ENCODE results near the gene OPN1SW.

Gene OPN1SW

GRCh38 chr7:128801667-128802418 lies 26.2 kb upstream of the OPN1SW start:
- H3K9me3 Mint-ChIP-seq = no peaks in the 10 kb centered on the region
- no peak overlapping the region for H3K4me3 Mint-ChIP-seq
- H3K27me3 Mint-ChIP-seq = no peaks in the 10 kb centered on the region
- no peak for ATAC-seq (replicated peaks)
- no peaks in the 10 kb centered on the region for H3K4me1 Mint-ChIP-seq (ENCODE audit: low read depth in 2 of 2)
- no peak for DNase-seq
- no peaks in the 10 kb centered on the region for H3K36me3 Mint-ChIP-seq (ENCODE audit: insufficient read depth)
- H3K27ac Mint-ChIP-seq = no peak overlapping the region

GRCh38 chr7:128801003-128801402 lies 25.4 kb upstream of the OPN1SW start:
- Mint-ChIP-seq H3K9me3 (no peaks in the 10 kb centered on the region), H3K4me1 (ENCODE audit: low read depth in 2 of 2) (no peaks in the 10 kb centered on the region)

GRCh38 chr7:128800567-128800966 lies 25.0 kb upstream of the OPN1SW start:
- no peak overlapping the region for H3K27ac Mint-ChIP-seq
- H3K4me1 Mint-ChIP-seq (ENCODE audit: low read depth in 2 of 2) = no peaks in the 10 kb centered on the region
- H3K4me3 Mint-ChIP-seq = no peak overlapping the region
- no peak for ATAC-seq (replicated peaks)
- no peaks in the 10 kb centered on the region for H3K27me3 Mint-ChIP-seq
- no peaks in the 10 kb centered on the region for H3K9me3 Mint-ChIP-seq
- no peak for DNase-seq
- peaks cover 3% of the 10 kb centered on the region for H3K36me3 Mint-ChIP-seq (ENCODE audit: insufficient read depth)

More at GRCh38 chr7:128801003-128801402, 25.4 kb upstream of the OPN1SW start:
- no peak for ATAC-seq (replicated peaks)
- Mint-ChIP-seq H3K36me3 (ENCODE audit: insufficient read depth) (peaks cover 2% of the 10 kb centered on the region), H3K4me3 (no peak overlapping the region), H3K27me3 (no peaks in the 10 kb centered on the region), H3K27ac (no peak overlapping the region)
- DNase-seq = no peak

GRCh38 chr7:128799451-128799850 lies 23.9 kb upstream of the OPN1SW start:
- ATAC-seq (replicated peaks) = no peak
- Mint-ChIP-seq H3K36me3 (ENCODE audit: insufficient read depth) (peaks cover 3% of the 10 kb centered on the region), H3K27ac (no peak overlapping the region), H3K9me3 (no peaks in the 10 kb centered on the region), H3K4me1 (ENCODE audit: low read depth in 2 of 2) (no peaks in the 10 kb centered on the region), H3K27me3 (no peaks in the 10 kb centered on the region), H3K4me3 (no peak overlapping the region)
- no peak for DNase-seq

GRCh38 chr7:128796327-128796726 lies 20.7 kb upstream of the OPN1SW start:
- ATAC-seq (replicated peaks) (no peak), DNase-seq (no peak)
- peaks cover 3% of the 10 kb centered on the region for H3K36me3 Mint-ChIP-seq (ENCODE audit: insufficient read depth)
- no peak overlapping the region for H3K4me3 Mint-ChIP-seq
- no peaks in the 10 kb centered on the region for H3K9me3 Mint-ChIP-seq
- no peaks in the 10 kb centered on the region for H3K27me3 Mint-ChIP-seq
- no peak overlapping the region for H3K27ac Mint-ChIP-seq
- peaks cover 2 to 3% of the 10 kb centered on the region in 2 donors for H3K4me1 Mint-ChIP-seq (ENCODE audit: low read depth in 2 of 2)

GRCh38 chr7:128795129-128795528 lies 19.5 kb upstream of the OPN1SW start:
- DNase-seq (no peak), ATAC-seq (replicated peaks) (no peak)
- Mint-ChIP-seq H3K4me1 (ENCODE audit: low read depth in 2 of 2) (peaks cover 7% of the 10 kb centered on the region in 2 donors), H3K27ac (peak overlapping the region in 1 of 2 donors; percentile 22), H3K36me3 (ENCODE audit: insufficient read depth) (peaks cover 6% of the 10 kb centered on the region), H3K27me3 (no peaks in the 10 kb centered on the region), H3K9me3 (no peaks in the 10 kb centered on the region), H3K4me3 (no peak overlapping the region)

GRCh38 chr7:128794436-128794835 lies 18.8 kb upstream of the OPN1SW start:
- Mint-ChIP-seq H3K27me3 (no peaks in the 10 kb centered on the region), H3K4me3 (no peak overlapping the region), H3K27ac (peak overlapping the region in 1 of 2 donors; percentile 11), H3K4me1 (ENCODE audit: low read depth in 2 of 2) (peaks cover 7 to 8% of the 10 kb centered on the region in 2 donors), H3K9me3 (no peaks in the 10 kb centered on the region), H3K36me3 (ENCODE audit: insufficient read depth) (peaks cover 6% of the 10 kb centered on the region)
- ATAC-seq (replicated peaks) (no peak), DNase-seq (no peak)

GRCh38 chr7:128794020-128794419 lies 18.4 kb upstream of the OPN1SW start:
- Mint-ChIP-seq H3K9me3 (no peaks in the 10 kb centered on the region), H3K27me3 (no peaks in the 10 kb centered on the region), H3K36me3 (ENCODE audit: insufficient read depth) (peaks cover 6% of the 10 kb centered on the region), H3K4me1 (ENCODE audit: low read depth in 2 of 2) (peaks cover 7 to 8% of the 10 kb centered on the region in 2 donors), H3K27ac (peak overlapping the region in 1 of 2 donors; percentile 11), H3K4me3 (no peak overlapping the region)
- ATAC-seq (replicated peaks) (no peak), DNase-seq (no peak)

- ATAC-seq (replicated peaks) (no peak), DNase-seq (no peak)
- Mint-ChIP-seq H3K27me3 (no peaks in the 10 kb centered on the region), H3K36me3 (ENCODE audit: insufficient read depth) (peaks cover 6% of the 10 kb centered on the region), H3K27ac (no peak overlapping the region), H3K4me3 (peak overlapping the region in 1 of 2 donors; percentile 87), H3K9me3 (no peaks in the 10 kb centered on the region), H3K4me1 (ENCODE audit: low read depth in 2 of 2) (peaks cover 7 to 8% of the 10 kb centered on the region in 2 donors)
Measured at GRCh38 chr7:128793181-128793547, 17.6 kb upstream of the OPN1SW start.

GRCh38 chr7:128792471-128793180 lies 17.0 kb upstream of the OPN1SW start:
- peak overlapping the region in 1 of 2 donors; percentile 49 for H3K27ac Mint-ChIP-seq
- no peak for DNase-seq

GRCh38 chr7:128791972-128792327 lies 16.4 kb upstream of the OPN1SW start:
- Mint-ChIP-seq H3K9me3 (no peaks in the 10 kb centered on the region), H3K36me3 (ENCODE audit: insufficient read depth) (peaks cover 6% of the 10 kb centered on the region), H3K4me3 (peak overlapping the region; percentile 87 to 89), H3K4me1 (ENCODE audit: low read depth in 2 of 2) (peaks cover 7 to 8% of the 10 kb centered on the region in 2 donors), H3K27ac (no peak overlapping the region), H3K27me3 (no peaks in the 10 kb centered on the region)
- ATAC-seq (replicated peaks) = no peak
- no peak for DNase-seq

More at GRCh38 chr7:128792471-128793180, 17.0 kb upstream of the OPN1SW start:
- H3K36me3 Mint-ChIP-seq (ENCODE audit: insufficient read depth) = peaks cover 6% of the 10 kb centered on the region
- peak overlapping the region; percentile 87 to 89 for H3K4me3 Mint-ChIP-seq
- H3K4me1 Mint-ChIP-seq (ENCODE audit: low read depth in 2 of 2) = peaks cover 7 to 8% of the 10 kb centered on the region in 2 donors
- no peaks in the 10 kb centered on the region for H3K9me3 Mint-ChIP-seq
- H3K27me3 Mint-ChIP-seq = no peaks in the 10 kb centered on the region
- no peak for ATAC-seq (replicated peaks)

- Mint-ChIP-seq H3K36me3 (ENCODE audit: insufficient read depth) (peaks cover 6% of the 10 kb centered on the region), H3K27ac (peak within 1 kb of the TSS; percentile 49 to 92), H3K27me3 (no peaks in the 10 kb centered on the region), H3K4me3 (peak within 1 kb of the TSS; percentile 87 to 89), H3K9me3 (no peaks in the 10 kb centered on the region), H3K4me1 (ENCODE audit: low read depth in 2 of 2) (peaks cover 7 to 8% of the 10 kb centered on the region in 2 donors)
- ATAC-seq (replicated peaks) (peak; percentile 87), DNase-seq (peak; percentile 69 to 71 (median 70))
Measured at GRCh38 chr7:128791121-128791971, 15.8 kb upstream of the OPN1SW start, which contains the start of gene CCDC136. CCDC136 (plus strand) TSS chr7:128791968; CDS start chr7:128792412, 444 bp downstream.

- Mint-ChIP-seq H3K4me3 (peak overlapping the region; percentile 87 to 89), H3K27me3 (no peaks in the 10 kb centered on the region), H3K27ac (peak overlapping the region; percentile 39 to 92), H3K36me3 (ENCODE audit: insufficient read depth) (peaks cover 3% of the 10 kb centered on the region), H3K4me1 (ENCODE audit: low read depth in 2 of 2) (peaks cover 7 to 8% of the 10 kb centered on the region in 2 donors), H3K9me3 (no peaks in the 10 kb centered on the region)
- no peak for ATAC-seq (replicated peaks)
- no peak for DNase-seq
Measured at GRCh38 chr7:128790315-128791041, 14.9 kb upstream of the OPN1SW start.

All from effector memory CD8-positive, alpha-beta T cell (primary cell).